Measurements from ENCODE around the gene ERN1. TPM values are rescaled to one million over a fixed set of nuclear protein-coding genes. Genes with fewer than 3 reads are reported as not detected.
A peak's percentile ranks its signal among the peaks of the same experiment; 100 is the strongest.

The ERN1 gene
- total and polyA plus RNA-seq, 2 of the 13 experiments (the other 11 are each of a cell fraction or from before 2014, with no cell fraction given), result 6.0 to 12.7 TPM

DNA sequence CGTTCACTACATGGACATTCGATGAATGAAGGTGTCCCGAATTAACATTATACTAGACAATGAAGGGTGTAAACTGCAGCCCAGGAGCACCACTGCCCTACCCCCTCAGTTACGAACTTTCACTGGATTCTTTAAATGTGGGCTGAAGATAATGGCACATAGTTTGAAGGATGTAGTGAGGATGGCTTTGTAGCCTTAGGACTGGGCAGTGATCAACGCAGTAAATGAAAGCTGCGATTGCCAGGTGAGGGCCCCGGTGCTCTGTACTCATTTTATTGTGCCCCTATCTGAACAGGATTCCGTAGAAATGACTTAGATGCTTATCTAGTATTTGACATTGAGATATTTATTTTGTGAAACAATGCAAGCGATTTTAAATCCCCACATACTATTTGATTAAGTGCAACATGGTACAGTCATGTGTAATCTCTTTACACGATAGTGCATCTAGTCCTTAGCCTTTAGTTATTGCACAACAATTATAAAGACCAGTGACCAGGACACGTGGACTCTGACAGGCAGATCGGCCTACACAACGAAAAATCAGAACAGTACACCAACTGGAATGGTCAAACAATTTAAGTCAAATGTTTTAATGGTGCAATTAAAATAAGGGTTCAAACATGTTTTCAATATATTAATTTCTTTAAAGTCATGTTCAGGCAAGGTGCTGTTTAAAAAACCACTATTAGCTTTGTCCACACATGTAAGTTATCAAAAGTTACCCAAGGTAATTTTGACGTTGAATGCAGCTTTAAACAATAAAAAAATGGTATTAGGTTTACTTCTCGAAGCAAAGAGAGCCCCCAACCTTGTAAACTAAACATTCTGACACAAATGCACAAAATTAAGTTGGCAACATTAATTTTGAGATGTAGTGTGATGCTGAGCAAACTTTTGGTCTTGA is 17.4 kb upstream of the ERN1 start (continued):
- TF ChIP-seq, protein P1, sequence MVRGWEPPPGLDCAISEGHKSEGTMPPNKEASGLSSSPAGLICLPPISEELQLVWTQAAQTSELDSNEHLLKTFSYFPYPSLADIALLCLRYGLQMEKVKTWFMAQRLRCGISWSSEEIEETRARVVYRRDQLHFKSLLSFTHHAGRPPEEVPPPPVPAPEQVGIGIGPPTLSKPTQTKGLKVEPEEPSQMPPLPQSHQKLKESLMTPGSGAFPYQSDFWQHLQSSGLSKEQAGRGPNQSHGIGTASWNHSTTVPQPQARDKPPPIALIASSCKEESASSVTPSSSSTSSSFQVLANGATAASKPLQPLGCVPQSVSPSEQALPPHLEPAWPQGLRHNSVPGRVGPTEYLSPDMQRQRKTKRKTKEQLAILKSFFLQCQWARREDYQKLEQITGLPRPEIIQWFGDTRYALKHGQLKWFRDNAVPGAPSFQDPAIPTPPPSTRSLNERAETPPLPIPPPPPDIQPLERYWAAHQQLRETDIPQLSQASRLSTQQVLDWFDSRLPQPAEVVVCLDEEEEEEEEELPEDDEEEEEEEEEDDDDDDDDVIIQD (CRISPR knock-in tag; IDR thresholded peaks at IDR 0.05; ENCODE audit: low read depth), result no peak
- TF ChIP-seq, protein P2, sequence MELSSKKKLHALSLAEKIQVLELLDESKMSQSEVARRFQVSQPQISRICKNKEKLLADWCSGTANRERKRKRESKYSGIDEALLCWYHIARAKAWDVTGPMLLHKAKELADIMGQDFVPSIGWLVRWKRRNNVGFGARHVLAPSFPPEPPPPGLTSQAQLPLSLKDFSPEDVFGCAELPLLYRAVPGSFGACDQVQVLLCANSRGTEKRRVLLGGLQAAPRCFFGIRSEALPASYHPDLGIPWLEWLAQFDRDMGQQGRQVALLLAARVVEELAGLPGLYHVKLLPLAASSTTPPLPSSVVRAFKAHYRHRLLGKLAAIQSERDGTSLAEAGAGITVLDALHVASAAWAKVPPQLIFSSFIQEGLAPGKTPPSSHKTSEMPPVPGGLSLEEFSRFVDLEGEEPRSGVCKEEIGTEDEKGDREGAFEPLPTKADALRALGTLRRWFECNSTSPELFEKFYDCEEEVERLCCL (CRISPR knock-in tag; IDR thresholded peaks at IDR 0.05; ENCODE audit: borderline replicate concordance), result no peak
- TF ChIP-seq ZNF572 (CRISPR knock-in tag; IDR thresholded peaks at IDR 0.05) (no peak), GPN1 (CRISPR knock-in tag; IDR thresholded peaks at IDR 0.05; ENCODE audit: borderline replicate concordance) (no peak), ZNF556 (CRISPR knock-in tag; IDR thresholded peaks at IDR 0.05; ENCODE audit: borderline replicate concordance) (no peak), KAT7 (CRISPR knock-in tag; IDR thresholded peaks at IDR 0.05; ENCODE audit: borderline replicate concordance) (peak; percentile 62; the same call in 1 of the 2 replicates), KDM2A (CRISPR knock-in tag; IDR thresholded peaks at IDR 0.05; ENCODE audit: borderline replicate concordance, low read depth) (peak; percentile 65), ZNF746 (CRISPR knock-in tag; IDR thresholded peaks at IDR 0.05) (no peak)
- TF ChIP-seq, protein P3, sequence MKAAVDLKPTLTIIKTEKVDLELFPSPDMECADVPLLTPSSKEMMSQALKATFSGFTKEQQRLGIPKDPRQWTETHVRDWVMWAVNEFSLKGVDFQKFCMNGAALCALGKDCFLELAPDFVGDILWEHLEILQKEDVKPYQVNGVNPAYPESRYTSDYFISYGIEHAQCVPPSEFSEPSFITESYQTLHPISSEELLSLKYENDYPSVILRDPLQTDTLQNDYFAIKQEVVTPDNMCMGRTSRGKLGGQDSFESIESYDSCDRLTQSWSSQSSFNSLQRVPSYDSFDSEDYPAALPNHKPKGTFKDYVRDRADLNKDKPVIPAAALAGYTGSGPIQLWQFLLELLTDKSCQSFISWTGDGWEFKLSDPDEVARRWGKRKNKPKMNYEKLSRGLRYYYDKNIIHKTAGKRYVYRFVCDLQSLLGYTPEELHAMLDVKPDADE (CRISPR knock-in tag; IDR thresholded peaks at IDR 0.05), result 0 out of 2 replicates have a peak, but pooled peaks have one; percentile 23
- TF ChIP-seq, protein P4, sequence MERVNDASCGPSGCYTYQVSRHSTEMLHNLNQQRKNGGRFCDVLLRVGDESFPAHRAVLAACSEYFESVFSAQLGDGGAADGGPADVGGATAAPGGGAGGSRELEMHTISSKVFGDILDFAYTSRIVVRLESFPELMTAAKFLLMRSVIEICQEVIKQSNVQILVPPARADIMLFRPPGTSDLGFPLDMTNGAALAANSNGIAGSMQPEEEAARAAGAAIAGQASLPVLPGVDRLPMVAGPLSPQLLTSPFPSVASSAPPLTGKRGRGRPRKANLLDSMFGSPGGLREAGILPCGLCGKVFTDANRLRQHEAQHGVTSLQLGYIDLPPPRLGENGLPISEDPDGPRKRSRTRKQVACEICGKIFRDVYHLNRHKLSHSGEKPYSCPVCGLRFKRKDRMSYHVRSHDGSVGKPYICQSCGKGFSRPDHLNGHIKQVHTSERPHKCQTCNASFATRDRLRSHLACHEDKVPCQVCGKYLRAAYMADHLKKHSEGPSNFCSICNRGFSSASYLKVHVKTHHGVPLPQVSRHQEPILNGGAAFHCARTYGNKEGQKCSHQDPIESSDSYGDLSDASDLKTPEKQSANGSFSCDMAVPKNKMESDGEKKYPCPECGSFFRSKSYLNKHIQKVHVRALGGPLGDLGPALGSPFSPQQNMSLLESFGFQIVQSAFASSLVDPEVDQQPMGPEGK (CRISPR knock-in tag; IDR thresholded peaks at IDR 0.05), result no peak; the same call in none of the 2 replicates
- TF ChIP-seq, protein P5, sequence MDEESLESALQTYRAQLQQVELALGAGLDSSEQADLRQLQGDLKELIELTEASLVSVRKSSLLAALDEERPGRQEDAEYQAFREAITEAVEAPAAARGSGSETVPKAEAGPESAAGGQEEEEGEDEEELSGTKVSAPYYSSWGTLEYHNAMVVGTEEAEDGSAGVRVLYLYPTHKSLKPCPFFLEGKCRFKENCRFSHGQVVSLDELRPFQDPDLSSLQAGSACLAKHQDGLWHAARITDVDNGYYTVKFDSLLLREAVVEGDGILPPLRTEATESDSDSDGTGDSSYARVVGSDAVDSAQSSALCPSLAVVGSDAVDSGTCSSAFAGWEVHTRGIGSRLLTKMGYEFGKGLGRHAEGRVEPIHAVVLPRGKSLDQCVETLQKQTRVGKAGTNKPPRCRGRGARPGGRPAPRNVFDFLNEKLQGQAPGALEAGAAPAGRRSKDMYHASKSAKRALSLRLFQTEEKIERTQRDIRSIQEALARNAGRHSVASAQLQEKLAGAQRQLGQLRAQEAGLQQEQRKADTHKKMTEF (CRISPR knock-in tag; IDR thresholded peaks at IDR 0.05), result peak; percentile 33; the same call in 1 of the 2 replicates
- TF ChIP-seq, protein P6, sequence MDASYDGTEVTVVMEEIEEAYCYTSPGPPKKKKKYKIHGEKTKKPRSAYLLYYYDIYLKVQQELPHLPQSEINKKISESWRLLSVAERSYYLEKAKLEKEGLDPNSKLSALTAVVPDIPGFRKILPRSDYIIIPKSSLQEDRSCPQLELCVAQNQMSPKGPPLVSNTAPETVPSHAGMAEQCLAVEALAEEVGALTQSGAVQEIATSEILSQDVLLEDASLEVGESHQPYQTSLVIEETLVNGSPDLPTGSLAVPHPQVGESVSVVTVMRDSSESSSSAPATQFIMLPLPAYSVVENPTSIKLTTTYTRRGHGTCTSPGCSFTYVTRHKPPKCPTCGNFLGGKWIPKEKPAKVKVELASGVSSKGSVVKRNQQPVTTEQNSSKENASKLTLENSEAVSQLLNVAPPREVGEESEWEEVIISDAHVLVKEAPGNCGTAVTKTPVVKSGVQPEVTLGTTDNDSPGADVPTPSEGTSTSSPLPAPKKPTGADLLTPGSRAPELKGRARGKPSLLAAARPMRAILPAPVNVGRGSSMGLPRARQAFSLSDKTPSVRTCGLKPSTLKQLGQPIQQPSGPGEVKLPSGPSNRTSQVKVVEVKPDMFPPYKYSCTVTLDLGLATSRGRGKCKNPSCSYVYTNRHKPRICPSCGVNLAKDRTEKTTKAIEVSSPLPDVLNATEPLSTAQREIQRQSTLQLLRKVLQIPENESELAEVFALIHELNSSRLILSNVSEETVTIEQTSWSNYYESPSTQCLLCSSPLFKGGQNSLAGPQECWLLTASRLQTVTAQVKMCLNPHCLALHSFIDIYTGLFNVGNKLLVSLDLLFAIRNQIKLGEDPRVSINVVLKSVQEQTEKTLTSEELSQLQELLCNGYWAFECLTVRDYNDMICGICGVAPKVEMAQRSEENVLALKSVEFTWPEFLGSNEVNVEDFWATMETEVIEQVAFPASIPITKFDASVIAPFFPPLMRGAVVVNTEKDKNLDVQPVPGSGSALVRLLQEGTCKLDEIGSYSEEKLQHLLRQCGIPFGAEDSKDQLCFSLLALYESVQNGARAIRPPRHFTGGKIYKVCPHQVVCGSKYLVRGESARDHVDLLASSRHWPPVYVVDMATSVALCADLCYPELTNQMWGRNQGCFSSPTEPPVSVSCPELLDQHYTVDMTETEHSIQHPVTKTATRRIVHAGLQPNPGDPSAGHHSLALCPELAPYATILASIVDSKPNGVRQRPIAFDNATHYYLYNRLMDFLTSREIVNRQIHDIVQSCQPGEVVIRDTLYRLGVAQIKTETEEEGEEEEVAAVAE (CRISPR knock-in tag; IDR thresholded peaks at IDR 0.05; ENCODE audit: borderline replicate concordance), result 0 out of 2 replicates have a peak, but pooled peaks have one; percentile 28

All from HepG2 (cell line).